ENCODE measurements around the gene GALNT2.

- TF ChIP-seq FOXP2 (optimal IDR thresholded peaks at IDR 0.05; ENCODE audit: control extremely low read depth, extremely low read length, insufficient read depth) (no peak), EZH2 (IDR thresholded peaks at IDR 0.05) (no peak), POLR2AphosphoS5 (IDR thresholded peaks at IDR 0.05; ENCODE audit: borderline replicate concordance, low read depth, low read length) (no peak)
Measured at GRCh38 chr1:230243583-230244353, 176.7 kb downstream of the GALNT2 start.
